H1 (cell line): ENCODE results near the gene UCKL1. TPM values are rescaled to one million over a fixed set of nuclear protein-coding genes. Genes with fewer than 3 reads are reported as not detected.

ENCODE experiments used
- CTCF ChIA-PET: fragments of 300-600 bp; sonication (Branson Sonifier 250); formaldehyde crosslinking; loops from one replicate; lab custom pipeline; 2021; ENCODE audit not compliant: partially characterized antibody; lab: Charles Lee
- POLR2A ChIA-PET: fragments of 300-600 bp; sonication (Branson Sonifier 250); formaldehyde crosslinking; loops from one replicate; lab custom pipeline; 2021; ENCODE audit warnings: inconsistent platforms; ENCODE audit not compliant: partially characterized antibody; lab: Charles Lee
- DNase-seq, 2 experiments: peaks; one replicate each; pipeline versions ENCODE4 v3.0.0 to v3.0.0-alpha.2; 2010 to 2022; ENCODE audit warnings: low spot score in 2 of 2, low read depth in 1 of 2, mixed read lengths in 1 of 2
- FAIRE-seq: peaks from 2 replicates; lab custom pipeline; 2011; peaks lifted over from hg19 to GRCh38; lab: Jason Lieb, UNC
- H2AFZ ChIP-seq: 2 replicates; pipeline ENCODE4 v1.8.1; 2012; ENCODE audit warnings: low read length, inconsistent platforms
- H2AK5ac ChIP-seq: 2 replicates; pipeline ENCODE4 v1.6.1; 2013; ENCODE audit warnings: low read depth, low read length
- H2BK120ac ChIP-seq: replicated peaks from 2 replicates; pipeline ENCODE3; 2013; ENCODE audit warnings: low read depth, low read length, inconsistent platforms
- H2BK12ac ChIP-seq: 2 replicates; pipeline ENCODE4 v1.6.1; 2013; ENCODE audit warnings: low read depth, low read length
- H2BK15ac ChIP-seq: 2 replicates; pipeline ENCODE4 v1.6.1; 2013; ENCODE audit warnings: low read length
- H2BK20ac ChIP-seq: 2 replicates; pipeline ENCODE4 v1.6.1; 2013; ENCODE audit warnings: low read length
- H2BK5ac ChIP-seq: 2 replicates; pipeline ENCODE4 v1.6.1; 2013; ENCODE audit warnings: low read depth, low read length
- H3K14ac ChIP-seq: 2 replicates; pipeline ENCODE4 v1.6.1; 2013; ENCODE audit warnings: inconsistent platforms; ENCODE audit not compliant: insufficient read length
- H3K18ac ChIP-seq: 2 replicates; pipeline ENCODE4 v1.6.1; 2013; ENCODE audit warnings: low read length; ENCODE audit errors: extremely low read depth
- H3K23ac ChIP-seq: 2 replicates; pipeline ENCODE4 v1.6.1; 2013; ENCODE audit warnings: inconsistent platforms; ENCODE audit not compliant: insufficient read length
- H3K23me2 ChIP-seq: 2 replicates; pipeline ENCODE4 v1.6.1; 2013; ENCODE audit warnings: low read depth, low read length
- H3K27ac ChIP-seq: 2 replicates; pipeline ENCODE4 v1.6.1; 2011; ENCODE audit warnings: low read depth, low read length, inconsistent platforms
- H3K27me3 ChIP-seq, 4 experiments: replicated peaks in 1 of 4; 1 replicate in 1 of 4; 2 replicates in 3 of 4; pipeline versions ENCODE4 v1.6.1 to v1.8.1; 2011 to 2013; ENCODE audit warnings: low read length in 3 of 4, mild to moderate bottlenecking in 3 of 4, inconsistent platforms in 2 of 4, mixed read lengths in 2 of 4, moderate library complexity in 1 of 4; ENCODE audit not compliant: control insufficient read depth in 3 of 4, insufficient read depth in 3 of 4; ENCODE audit errors: extremely low read depth in 1 of 4
- H3K36me3 ChIP-seq, 4 experiments: 2 replicates each; pipeline versions ENCODE4 v1.6.1 to v1.8.1; 2011 to 2013; ENCODE audit warnings: mild to moderate bottlenecking in 4 of 4, low read length in 3 of 4, moderate library complexity in 2 of 4, control low read depth in 1 of 4, inconsistent platforms in 1 of 4; ENCODE audit not compliant: insufficient read depth in 4 of 4, control insufficient read depth in 2 of 4
- H3K4ac ChIP-seq: replicated peaks from 2 replicates; pipeline ENCODE3; 2013; ENCODE audit warnings: low read length, low read depth, mixed read lengths, inconsistent platforms; ENCODE audit not compliant: insufficient read length
- H3K4me1 ChIP-seq, 4 experiments: replicated peaks in 1 of 4; 1 replicate in 1 of 4; 2 replicates in 3 of 4; pipeline versions ENCODE4 v1.6.1 to v1.8.1; 2011 to 2013; ENCODE audit warnings: low read length in 3 of 4, inconsistent platforms in 2 of 4, mixed read lengths in 1 of 4; ENCODE audit not compliant: insufficient read depth in 4 of 4, control insufficient read depth in 3 of 4
- H3K4me2 ChIP-seq, 2 experiments: 2 replicates each; pipeline versions ENCODE4 v1.6.1 to v1.8.1; 2011 to 2013; ENCODE audit warnings: low read depth in 2 of 2, low read length in 2 of 2, control low read depth in 1 of 2, inconsistent platforms in 1 of 2, mild to moderate bottlenecking in 1 of 2; ENCODE audit not compliant: insufficient read depth in 1 of 2
- H3K4me3 ChIP-seq, 4 experiments: fragments of 200-600, 300-600 bp in 1 of 4; sonication (generic), shearing (Covaris generic), sonication (Bioruptor Twin) in 1 of 4; 2 replicates each; pipeline versions ENCODE4 v1.5.1 to v1.8.1; 2011 to 2016; ENCODE audit warnings: low read length in 4 of 4, low read depth in 3 of 4, control low read depth in 2 of 4, inconsistent platforms in 2 of 4, mild to moderate bottlenecking in 2 of 4, mixed read lengths in 1 of 4, moderate library complexity in 1 of 4; ENCODE audit not compliant: insufficient read depth in 2 of 4; ENCODE audit errors: extremely low read depth in 1 of 4
- H3K56ac ChIP-seq: replicated peaks from 2 replicates; pipeline ENCODE3; 2013; ENCODE audit warnings: low read depth, mild to moderate bottlenecking, mixed read lengths, low read length, inconsistent platforms; ENCODE audit not compliant: insufficient read length
- H3K79me1 ChIP-seq: 2 replicates; pipeline ENCODE4 v1.6.1; 2013; ENCODE audit warnings: low read depth, low read length, control low read depth
- H3K79me2 ChIP-seq, 2 experiments: 2 replicates each; pipeline versions ENCODE4 v1.6.1 to v1.8.1; 2012 to 2013; ENCODE audit warnings: low read length in 2 of 2, mild to moderate bottlenecking in 2 of 2, inconsistent platforms in 1 of 2; ENCODE audit not compliant: insufficient read depth in 2 of 2, control insufficient read depth in 1 of 2
- H3K9ac ChIP-seq, 4 experiments: replicated peaks in 1 of 4; 1 replicate in 1 of 4; 2 replicates in 3 of 4; pipeline versions ENCODE4 v1.6.1 to v1.8.1; 2011 to 2013; ENCODE audit warnings: low read depth in 3 of 4, low read length in 3 of 4, control low read depth in 2 of 4, mild to moderate bottlenecking in 2 of 4, moderate library complexity in 2 of 4, inconsistent platforms in 1 of 4; ENCODE audit errors: extremely low read depth in 1 of 4
- H3K9me3 ChIP-seq, 2 experiments: 2 replicates each; pipeline versions ENCODE4 v1.6.1 to v1.8.1; 2012 to 2013; ENCODE audit warnings: mild to moderate bottlenecking in 2 of 2, moderate library complexity in 2 of 2, control low read depth in 1 of 2, inconsistent platforms in 1 of 2, low read depth in 1 of 2, low read length in 1 of 2, mixed read lengths in 1 of 2; ENCODE audit not compliant: insufficient read depth in 2 of 2
- H4K20me1 ChIP-seq, 2 experiments: replicated peaks in 1 of 2; 2 replicates each; pipeline versions ENCODE3 to v1.8.1; 2011 to 2013; ENCODE audit warnings: inconsistent platforms in 2 of 2, low read length in 2 of 2, mild to moderate bottlenecking in 1 of 2; ENCODE audit not compliant: insufficient read depth in 2 of 2, control insufficient read depth in 1 of 2
- H4K5ac ChIP-seq: 2 replicates; pipeline ENCODE4 v1.6.1; 2013; ENCODE audit warnings: low read length, low read depth, mixed read lengths, inconsistent platforms; ENCODE audit not compliant: insufficient read length
- H4K8ac ChIP-seq: 2 replicates; pipeline ENCODE4 v1.8.0; 2013; ENCODE audit warnings: mild to moderate bottlenecking, moderate library complexity, low read length, inconsistent platforms; ENCODE audit not compliant: insufficient read depth; ENCODE audit errors: extremely low read depth
- H4K91ac ChIP-seq: replicated peaks from 2 replicates; pipeline ENCODE3; 2013; ENCODE audit warnings: low read length, mixed read lengths, inconsistent platforms; ENCODE audit not compliant: insufficient read length
- FOSL1 ChIP-seq: IDR thresholded peaks from 2 replicates; pipeline ENCODE4 v1.6.1; 2011; ENCODE audit warnings: mild to moderate bottlenecking, low read depth, low read length, moderate library complexity; ENCODE audit not compliant: insufficient read depth
- KDM5A ChIP-seq: fragments of 200-600 bp; IDR thresholded peaks from 2 replicates; pipeline ENCODE4 v1.7.1; 2012; ENCODE audit warnings: mild to moderate bottlenecking, low read length, inconsistent platforms, mixed read lengths
- PHF8 ChIP-seq: fragments of 200-600 bp; sonication (generic); conservative IDR thresholded peaks from 2 replicates; pipeline ENCODE4 v1.7.1; 2012; ENCODE audit warnings: low read depth, mild to moderate bottlenecking, inconsistent platforms, low read length, moderate library complexity
- RBBP5 ChIP-seq: IDR thresholded peaks from 2 replicates; pipeline ENCODE4 v1.7.1; 2012; ENCODE audit warnings: low read depth, mild to moderate bottlenecking, inconsistent platforms, low read length, moderate library complexity, borderline replicate concordance
- SIN3A ChIP-seq, 2 experiments: IDR thresholded peaks in 1 of 2; conservative IDR thresholded peaks in 1 of 2; 2 replicates each; pipeline ENCODE4 v1.6.1; 2011 to 2012; ENCODE audit warnings: low read length in 2 of 2, improper control_type of control experiment in 1 of 2, low read depth in 1 of 2, mild to moderate bottlenecking in 1 of 2
- WGBS, 2 experiments: shearing (Covaris generic) in 1 of 2; methylation state at CpG; one replicate each; pipeline versions ENCODE4 v1.1.6 to v1.1.7; 2013 to 2015; ENCODE audit warnings: low lambda C conversion rate in 2 of 2, mixed read lengths in 2 of 2, inconsistent platforms in 1 of 2, low coverage in 1 of 2, missing lambda C conversion rate in 1 of 2; ENCODE audit not compliant: insufficient replicate concordance in 2 of 2, insufficient coverage in 1 of 2, insufficient read length in 1 of 2; ENCODE audit errors: extremely low coverage in 1 of 2, missing lambda C conversion rate in 1 of 2; 5-methylcytosine and 5-hydroxymethylcytosine counted together
- polyA plus RNA-seq, 7 experiments: library from polyadenylated mRNA; depleted of rRNA in 3 of 7; stranded (reverse) in 5 of 7; unstranded in 2 of 7; fragments of >200 nt in 5 of 7; fragments of 200-250 nt in 2 of 7; gene quantifications; 1 replicate in 5 of 7; 2 replicates in 1 of 7; 4 replicates in 1 of 7; pipeline versions ENCODE4 v1.2.1 to v1.2.3, GENCODE V29; 2011 to 2013; ENCODE audit warnings: missing spikeins in 2 of 7, mixed read lengths in 2 of 7
- total RNA-seq: library from RNA; stranded (reverse); fragmentation: NEBNext Ultra II Directional; extraction: Animal tissue kit (Norgen Biotek cat#: 25700); gene quantifications from 2 replicates; pipeline ENCODE4 v1.2.1, GENCODE V29; 2021
- TF ChIP-seq, protein P1 (sequence below), 3 experiments: IDR thresholded peaks; 1 replicate in 2 of 3; 2 replicates in 1 of 3; pipeline versions ENCODE4 v1.5.1 to v1.6.1; 2011; ENCODE audit warnings: low read length in 3 of 3, mild to moderate bottlenecking in 3 of 3, inconsistent platforms in 2 of 3, low read depth in 1 of 3, moderate library complexity in 1 of 3; ENCODE audit not compliant: insufficient read depth in 1 of 3; ENCODE audit errors: control extremely low read depth in 1 of 3

The UCKL1 gene
- total and polyA plus RNA-seq, 2 of the 8 experiments (the other 6 are each of a cell fraction or from before 2014, with no cell fraction given): 36.5 to 91.2 TPM

DNA sequence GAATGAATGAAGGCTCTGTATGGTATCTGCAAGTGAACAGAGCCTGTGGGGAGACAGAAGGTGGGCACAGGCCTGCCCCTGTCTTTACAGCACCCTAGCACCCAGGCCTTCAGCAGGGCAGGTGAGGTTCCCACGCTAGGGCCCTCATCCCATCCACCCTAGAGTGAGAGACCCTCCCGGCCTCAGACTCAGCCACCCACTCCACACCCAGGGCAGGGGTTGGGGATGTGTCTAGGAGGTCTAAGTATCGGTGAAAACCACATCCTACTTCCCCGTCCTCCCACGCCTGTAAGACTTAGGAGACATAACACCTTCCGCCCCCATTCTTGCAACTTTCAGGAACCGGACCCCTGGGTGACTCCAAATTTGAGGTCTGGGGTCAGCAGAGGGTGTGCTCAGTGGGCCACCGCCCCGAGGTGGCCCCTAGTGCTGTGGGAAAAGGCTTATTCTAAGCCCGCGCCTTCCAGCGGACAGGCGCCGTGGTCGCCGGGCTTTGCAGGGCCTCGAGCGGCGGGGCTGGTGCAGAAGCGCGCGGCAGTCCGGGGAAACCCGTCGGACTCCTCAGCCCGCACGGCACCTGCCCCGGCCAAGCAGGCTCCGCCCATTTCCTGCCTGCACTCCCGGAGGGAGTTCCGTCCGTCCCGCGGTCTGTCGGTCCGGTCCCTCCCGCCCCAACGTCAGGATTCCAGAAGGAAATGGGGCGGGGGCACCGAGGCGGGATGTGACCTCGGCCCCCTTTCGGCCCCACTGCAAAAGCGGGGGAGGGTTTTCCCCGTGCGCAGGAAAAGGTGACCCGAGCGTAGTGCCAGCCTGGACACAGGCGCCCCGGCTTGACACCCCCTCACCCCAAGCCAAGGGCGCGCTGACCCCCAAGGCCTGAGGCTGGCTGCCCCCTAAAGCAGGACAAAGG lies 22.4 kb upstream of the UCKL1 start:
- no peak overlapping the region for H2BK20ac ChIP-seq
- WGBS, 2 experiments: 12% methylated on average over 36 of the region's 52 CpGs; no CpG with 5 or more reads in 1 of the 2 experiments
- ChIA-PET CTCF (interaction anchor here (1.2 to 1.3 kb wide), 3 partner anchors 44 to 375 kb away, joined by 3 to 5 read pairs (median 3); no protein-coding TSS in a partner anchor), POLR2A (interaction anchor here (1.5 to 1.9 kb wide), 2 partner anchors 19 to 67 kb away, joined by 3 to 5 read pairs; no protein-coding TSS in a partner anchor)
- H4K91ac ChIP-seq: peak overlapping the region; percentile 88
- H3K4me3 ChIP-seq: peak overlapping the region; percentile 57 to 89 (median 63)
- H3K36me3 ChIP-seq: peaks cover 0 to 5% (median 0%) of the 10 kb centered on the region in 4 experiments; a peak in 1 of 8 replicates
- H4K8ac ChIP-seq: peak overlapping the region; percentile 57
- no peak overlapping the region for H2AK5ac ChIP-seq
- FAIRE-seq: no peak
- peaks cover 4% of the 10 kb centered on the region; the same call in 1 of the 2 replicates for H3K79me1 ChIP-seq
- no peak overlapping the region for H3K23ac ChIP-seq
- no peak overlapping the region for H3K14ac ChIP-seq
- H4K20me1 ChIP-seq: peaks cover 3 to 12% of the 10 kb centered on the region in 2 experiments
- peak overlapping the region; percentile 52 for H3K56ac ChIP-seq
- peaks cover 4 to 28% (median 12%) of the 10 kb centered on the region in 4 experiments; a peak in 6 of 7 replicates for H3K4me1 ChIP-seq
- H2BK5ac ChIP-seq: no peak overlapping the region
- H3K27ac ChIP-seq: no peak overlapping the region
- peak in 1 of 2 experiments; percentile 89 for DNase-seq
- H3K79me2 ChIP-seq: peaks cover 0 to 20% of the 10 kb centered on the region in 2 experiments; a peak in 3 of 4 replicates
- peaks cover 14% of the 10 kb centered on the region for H3K23me2 ChIP-seq
- H3K18ac ChIP-seq: no peak overlapping the region; the same call in none of the 2 replicates
- peak overlapping the region in 1 of 4 experiments; percentile 38; a peak in 1 of 7 replicates for H3K9ac ChIP-seq
- peaks cover 0 to 9% (median 2%) of the 10 kb centered on the region in 4 experiments; a peak in 3 of 7 replicates for H3K27me3 ChIP-seq
- H2AFZ ChIP-seq: peak overlapping the region; percentile 79; the same call in 1 of the 2 replicates
- H4K5ac ChIP-seq: peak overlapping the region; percentile 42
- peak overlapping the region; percentile 72; the same call in 1 of the 2 replicates for H2BK15ac ChIP-seq
- peak overlapping the region; percentile 62 to 92 for H3K4me2 ChIP-seq
- peak overlapping the region; percentile 39; the same call in 1 of the 2 replicates for H2BK12ac ChIP-seq
- peak overlapping the region; percentile 55 for H2BK120ac ChIP-seq
- peak overlapping the region; percentile 67 for H3K4ac ChIP-seq
- H3K9me3 ChIP-seq: no peaks in the 10 kb centered on the region
- TF ChIP-seq SIN3A (conservative IDR thresholded peaks at IDR 0.05 in 1 of 2, IDR thresholded peaks at IDR 0.05 in 1 of 2; ENCODE audit: low read depth in 1 of 2, low read length in 2 of 2) (peak in 1 of 2 experiments; percentile 55; a peak in 1 of 4 replicates), FOSL1 (no peak), PHF8 (0 out of 2 replicates have a peak, but pooled peaks have one; percentile 39), KDM5A (no peak), RBBP5 (peak; percentile 78)
- TF ChIP-seq, protein P1, sequence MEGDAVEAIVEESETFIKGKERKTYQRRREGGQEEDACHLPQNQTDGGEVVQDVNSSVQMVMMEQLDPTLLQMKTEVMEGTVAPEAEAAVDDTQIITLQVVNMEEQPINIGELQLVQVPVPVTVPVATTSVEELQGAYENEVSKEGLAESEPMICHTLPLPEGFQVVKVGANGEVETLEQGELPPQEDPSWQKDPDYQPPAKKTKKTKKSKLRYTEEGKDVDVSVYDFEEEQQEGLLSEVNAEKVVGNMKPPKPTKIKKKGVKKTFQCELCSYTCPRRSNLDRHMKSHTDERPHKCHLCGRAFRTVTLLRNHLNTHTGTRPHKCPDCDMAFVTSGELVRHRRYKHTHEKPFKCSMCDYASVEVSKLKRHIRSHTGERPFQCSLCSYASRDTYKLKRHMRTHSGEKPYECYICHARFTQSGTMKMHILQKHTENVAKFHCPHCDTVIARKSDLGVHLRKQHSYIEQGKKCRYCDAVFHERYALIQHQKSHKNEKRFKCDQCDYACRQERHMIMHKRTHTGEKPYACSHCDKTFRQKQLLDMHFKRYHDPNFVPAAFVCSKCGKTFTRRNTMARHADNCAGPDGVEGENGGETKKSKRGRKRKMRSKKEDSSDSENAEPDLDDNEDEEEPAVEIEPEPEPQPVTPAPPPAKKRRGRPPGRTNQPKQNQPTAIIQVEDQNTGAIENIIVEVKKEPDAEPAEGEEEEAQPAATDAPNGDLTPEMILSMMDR (IDR thresholded peaks at IDR 0.05; ENCODE audit: control extremely low read depth in 1 of 3, insufficient read depth in 1 of 3, low read depth in 1 of 3, low read length in 3 of 3): no peak
